Parathyroid adenoma (tissue), 2 donors: ENCODE data around the gene SPHK2.

Experiments
- H2AFZ ChIP-seq: fragments of 300-600 bp; sonication (generic); one replicate; pipeline ENCODE4 v1.7.0; 2017; ENCODE audit warnings: antibody characterized with exemption, mild to moderate bottlenecking
- H3K27ac ChIP-seq: fragments of 300-600 bp; sonication (generic); one replicate; pipeline ENCODE4 v1.7.0; 2017
- H3K27me3 ChIP-seq: fragments of 300-600 bp; sonication (generic); one replicate; pipeline ENCODE4 v1.7.0; 2017; ENCODE audit warnings: low read length; ENCODE audit not compliant: control insufficient read depth, insufficient read depth
- H3K36me3 ChIP-seq: fragments of 300-600 bp; sonication (generic); one replicate; pipeline ENCODE4 v1.7.0; 2017; ENCODE audit warnings: low read length; ENCODE audit not compliant: control insufficient read depth, insufficient read depth
- H3K4me1 ChIP-seq: fragments of 300-600 bp; sonication (generic); one replicate; pipeline ENCODE4 v1.7.0; 2017; ENCODE audit warnings: control low read depth
- H3K4me2 ChIP-seq: fragments of 300-600 bp; sonication (generic); one replicate; pipeline ENCODE4 v1.7.0; 2017; ENCODE audit warnings: low read length
- H3K4me3 ChIP-seq: fragments of 300-600 bp; sonication (generic); one replicate; pipeline ENCODE4 v1.7.0; 2017; ENCODE audit warnings: low read depth, low read length
- H3K79me2 ChIP-seq: fragments of 300-600 bp; sonication (generic); one replicate; pipeline ENCODE4 v1.7.0; 2017; ENCODE audit warnings: control low read depth
- H3K9ac ChIP-seq: fragments of 300-600 bp; sonication (generic); one replicate; pipeline ENCODE4 v1.7.0; 2017; ENCODE audit warnings: mild to moderate bottlenecking
- H3K9me3 ChIP-seq: fragments of 300-600 bp; sonication (generic); one replicate; pipeline ENCODE4 v1.7.0; 2017; ENCODE audit warnings: low read length; ENCODE audit not compliant: control insufficient read depth
- CTCF ChIP-seq: fragments of 300-600 bp; sonication (generic); IDR thresholded peaks from one replicate; pipeline ENCODE4 v1.7.0; 2017; ENCODE audit warnings: antibody characterized with exemption, mild to moderate bottlenecking
- donor health status: primary hyperparathyroidism.

Gene SPHK2

DNA sequence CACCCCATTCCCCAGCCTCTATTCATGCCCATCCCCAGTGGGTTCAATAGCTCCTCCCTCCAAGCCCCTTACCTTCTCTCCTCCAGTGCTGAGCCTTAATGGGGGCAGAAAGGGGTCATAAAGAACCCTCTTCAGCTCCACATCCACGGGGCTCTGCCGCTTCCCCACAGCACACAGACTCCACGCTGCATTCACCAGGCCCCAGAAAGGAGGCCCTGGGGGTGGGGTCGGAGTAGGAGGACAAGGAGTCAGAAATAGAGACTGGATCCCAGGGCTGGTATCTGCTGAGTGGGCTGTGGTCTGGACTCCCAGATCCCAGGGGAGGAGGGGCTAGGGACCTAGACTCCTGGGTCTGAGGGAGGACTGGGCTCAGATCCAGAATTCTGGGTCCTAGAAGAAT is 25.0 kb downstream of the SPHK2 start:
- Histone ChIP-seq H3K4me1 (peaks cover 5% of the 10 kb centered on the region), H3K4me3 (peak overlapping the region; percentile 92), H3K79me2 (peaks cover 3% of the 10 kb centered on the region), H3K27me3 (no peaks in the 10 kb centered on the region), H3K9ac (no peak overlapping the region), H3K4me2 (peak overlapping the region; percentile 99), H3K27ac (peak overlapping the region; percentile 92), H3K9me3 (no peaks in the 10 kb centered on the region), H2AFZ (peak overlapping the region; percentile 98), H3K36me3 (no peaks in the 10 kb centered on the region)
- no peak for TF ChIP-seq CTCF

GRCh38 chr19:48644839-48645619 is 25.7 kb downstream of the SPHK2 start:
- Histone ChIP-seq H3K4me1 (peaks cover 7% of the 10 kb centered on the region), H2AFZ (peak overlapping the region; percentile 98), H3K27ac (peak overlapping the region; percentile 92), H3K9ac (peak overlapping the region; percentile 70), H3K4me2 (peak overlapping the region; percentile 99), H3K36me3 (no peaks in the 10 kb centered on the region), H3K79me2 (peaks cover 3% of the 10 kb centered on the region), H3K9me3 (no peaks in the 10 kb centered on the region), H3K27me3 (no peaks in the 10 kb centered on the region), H3K4me3 (peak overlapping the region; percentile 92)
- no peak for TF ChIP-seq CTCF

- H3K4me2 ChIP-seq = peak overlapping the region; percentile 99
- peak overlapping the region; percentile 92 for H3K4me3 ChIP-seq
- H3K36me3 ChIP-seq = no peaks in the 10 kb centered on the region
- H3K4me1 ChIP-seq = peaks cover 7% of the 10 kb centered on the region
- peak overlapping the region; percentile 92 for H3K27ac ChIP-seq
- no peaks in the 10 kb centered on the region for H3K9me3 ChIP-seq
- H3K9ac ChIP-seq = peak overlapping the region; percentile 70
- H3K27me3 ChIP-seq = no peaks in the 10 kb centered on the region
- peak overlapping the region; percentile 98 for H2AFZ ChIP-seq
- TF ChIP-seq CTCF = no peak
- H3K79me2 ChIP-seq = peaks cover 3% of the 10 kb centered on the region
Observed at GRCh38 chr19:48645620-48646000, 26.3 kb downstream of the SPHK2 start.

GRCh38 chr19:48646001-48646721 is 26.9 kb downstream of the SPHK2 start, which contains the start of gene CA11:
Gene CA11, minus strand, starts transcription at chr19:48646187. Its CDS starts 555 bp downstream, at chr19:48645632.
- Histone ChIP-seq H3K9ac (peak within 1 kb of the TSS; percentile 70), H3K36me3 (no peaks in the 10 kb centered on the region), H3K79me2 (peaks cover 3% of the 10 kb centered on the region), H3K27me3 (no peaks in the 10 kb centered on the region), H3K4me2 (peak within 1 kb of the TSS; percentile 99), H3K4me1 (peaks cover 7% of the 10 kb centered on the region), H3K27ac (peak within 1 kb of the TSS; percentile 92), H2AFZ (peak within 1 kb of the TSS; percentile 98), H3K9me3 (no peaks in the 10 kb centered on the region), H3K4me3 (peak within 1 kb of the TSS; percentile 92)
- peak; percentile 98 for TF ChIP-seq CTCF
